ENCODE data around the gene TANK.

DNA sequence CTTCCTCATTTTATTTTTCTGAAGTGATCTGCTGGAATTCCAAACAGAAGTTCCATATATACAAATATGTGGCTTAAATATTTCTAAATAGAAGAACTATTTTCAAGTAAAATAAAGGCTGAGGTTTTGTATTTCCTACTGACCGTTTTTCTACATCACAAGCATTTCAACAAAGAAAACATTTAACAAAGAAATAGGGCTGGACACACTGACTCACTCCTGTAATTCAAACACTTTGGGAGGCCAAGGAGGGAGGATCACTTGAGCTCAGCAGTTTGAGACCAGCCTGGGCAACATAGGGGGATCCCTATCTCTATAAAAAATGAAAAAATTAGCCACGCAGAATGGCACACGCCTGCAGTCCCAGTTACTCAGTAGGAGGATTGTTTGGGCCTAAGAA lies 44.6 kb downstream of the TANK start:
- TF ChIP-seq, protein P1, sequence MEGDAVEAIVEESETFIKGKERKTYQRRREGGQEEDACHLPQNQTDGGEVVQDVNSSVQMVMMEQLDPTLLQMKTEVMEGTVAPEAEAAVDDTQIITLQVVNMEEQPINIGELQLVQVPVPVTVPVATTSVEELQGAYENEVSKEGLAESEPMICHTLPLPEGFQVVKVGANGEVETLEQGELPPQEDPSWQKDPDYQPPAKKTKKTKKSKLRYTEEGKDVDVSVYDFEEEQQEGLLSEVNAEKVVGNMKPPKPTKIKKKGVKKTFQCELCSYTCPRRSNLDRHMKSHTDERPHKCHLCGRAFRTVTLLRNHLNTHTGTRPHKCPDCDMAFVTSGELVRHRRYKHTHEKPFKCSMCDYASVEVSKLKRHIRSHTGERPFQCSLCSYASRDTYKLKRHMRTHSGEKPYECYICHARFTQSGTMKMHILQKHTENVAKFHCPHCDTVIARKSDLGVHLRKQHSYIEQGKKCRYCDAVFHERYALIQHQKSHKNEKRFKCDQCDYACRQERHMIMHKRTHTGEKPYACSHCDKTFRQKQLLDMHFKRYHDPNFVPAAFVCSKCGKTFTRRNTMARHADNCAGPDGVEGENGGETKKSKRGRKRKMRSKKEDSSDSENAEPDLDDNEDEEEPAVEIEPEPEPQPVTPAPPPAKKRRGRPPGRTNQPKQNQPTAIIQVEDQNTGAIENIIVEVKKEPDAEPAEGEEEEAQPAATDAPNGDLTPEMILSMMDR (conservative IDR thresholded peaks at IDR 0.05; ENCODE audit: low read length) = no peak
- no peak for TF ChIP-seq EZH2phosphoT487 (IDR thresholded peaks at IDR 0.05; ENCODE audit: borderline replicate concordance, low read depth, low read length)

All from OCI-LY7 (cell line).